H9 (cell line): Measurements from ENCODE around the gene SULF2. TPM values are rescaled to one million over a fixed set of nuclear protein-coding genes. Genes with fewer than 3 reads are reported as not detected.

Experiments
- DNase-seq: peaks from one replicate; pipeline ENCODE4 v3.0.0-alpha.2; 2017
- H2AFZ ChIP-seq: one replicate; pipeline ENCODE4 v1.6.1; 2013; ENCODE audit warnings: mild to moderate bottlenecking, low read length, control low read depth, moderate library complexity
- H2AK5ac ChIP-seq: 2 replicates; pipeline ENCODE4 v1.6.1; 2013; ENCODE audit warnings: low read length, control low read depth, mixed read lengths; ENCODE audit not compliant: insufficient read length
- H2BK120ac ChIP-seq: one replicate; pipeline ENCODE4 v1.6.1; 2013; ENCODE audit warnings: low read depth, mild to moderate bottlenecking, low read length, control low read depth, inconsistent platforms; ENCODE audit not compliant: poor library complexity, severe bottlenecking
- H2BK12ac ChIP-seq: 2 replicates; pipeline ENCODE4 v1.6.1; 2013; ENCODE audit warnings: low read length, control low read depth, mixed read lengths, low read depth; ENCODE audit not compliant: insufficient read length
- H2BK15ac ChIP-seq: 2 replicates; pipeline ENCODE4 v1.6.1; 2013; ENCODE audit warnings: low read depth, low read length, control low read depth
- H2BK20ac ChIP-seq: one replicate; pipeline ENCODE4 v1.6.1; 2013; ENCODE audit warnings: low read depth, mild to moderate bottlenecking, low read length, control low read depth, inconsistent platforms; ENCODE audit not compliant: poor library complexity, severe bottlenecking
- H2BK5ac ChIP-seq: 2 replicates; pipeline ENCODE4 v1.6.1; 2013; ENCODE audit warnings: low read length, control low read depth, mixed read lengths; ENCODE audit not compliant: insufficient read length
- H3K14ac ChIP-seq: 2 replicates; pipeline ENCODE4 v1.6.1; 2013; ENCODE audit warnings: low read length, control low read depth; ENCODE audit not compliant: insufficient read depth
- H3K18ac ChIP-seq: 2 replicates; pipeline ENCODE4 v1.6.1; 2013; ENCODE audit warnings: low read depth, mild to moderate bottlenecking, mixed read lengths, low read length, control low read depth; ENCODE audit not compliant: insufficient read length
- H3K23ac ChIP-seq: 2 replicates; pipeline ENCODE4 v1.6.1; 2013; ENCODE audit warnings: low read length, control low read depth, mixed read lengths, low read depth; ENCODE audit not compliant: insufficient read length
- H3K23me2 ChIP-seq: 2 replicates; pipeline ENCODE4 v1.6.1; 2013; ENCODE audit warnings: low read depth, mild to moderate bottlenecking, mixed read lengths, low read length, control low read depth; ENCODE audit not compliant: insufficient read length, poor library complexity, severe bottlenecking
- H3K27ac ChIP-seq: 2 replicates; pipeline ENCODE4 v1.5.1; 2013; ENCODE audit warnings: low read length, control low read depth, mixed read lengths, low read depth; ENCODE audit not compliant: insufficient read length
- H3K27me3 ChIP-seq: 2 replicates; pipeline ENCODE4 v1.6.1; 2013; ENCODE audit warnings: low read length, control low read depth, inconsistent platforms; ENCODE audit not compliant: insufficient read depth
- H3K4ac ChIP-seq: 2 replicates; pipeline ENCODE4 v1.6.1; 2013; ENCODE audit warnings: low read depth, mild to moderate bottlenecking, control low read depth, inconsistent platforms, low read length, moderate library complexity
- H3K4me1 ChIP-seq: 2 replicates; pipeline ENCODE4 v1.6.1; 2013; ENCODE audit warnings: low read length, control low read depth, inconsistent platforms; ENCODE audit not compliant: insufficient read depth
- H3K4me2 ChIP-seq: 2 replicates; pipeline ENCODE4 v1.6.1; 2013; ENCODE audit warnings: low read length, control low read depth, mixed read lengths; ENCODE audit not compliant: insufficient read length, insufficient read depth
- H3K56ac ChIP-seq: 2 replicates; pipeline ENCODE4 v1.6.1; 2013; ENCODE audit warnings: low read depth, mild to moderate bottlenecking, mixed read lengths, low read length, control low read depth; ENCODE audit not compliant: insufficient read length
- H3K79me1 ChIP-seq: 2 replicates; pipeline ENCODE4 v1.6.1; 2013; ENCODE audit warnings: low read depth, mild to moderate bottlenecking, moderate library complexity, low read length, control low read depth, inconsistent platforms; ENCODE audit not compliant: insufficient read depth, poor library complexity, severe bottlenecking
- H3K79me2 ChIP-seq: 2 replicates; pipeline ENCODE4 v1.6.1; 2013; ENCODE audit warnings: low read length, control low read depth, inconsistent platforms; ENCODE audit not compliant: insufficient read depth
- H3K9ac ChIP-seq: 2 replicates; pipeline ENCODE4 v1.6.1; 2013; ENCODE audit warnings: low read length, control low read depth, mixed read lengths; ENCODE audit not compliant: insufficient read length; ENCODE audit errors: extremely low read depth
- H3K9me3 ChIP-seq: one replicate; pipeline ENCODE4 v1.6.1; 2013; ENCODE audit warnings: low read depth, low read length, inconsistent platforms; ENCODE audit not compliant: control insufficient read depth
- H3T11ph ChIP-seq: one replicate; pipeline ENCODE4 v1.6.1; 2013; ENCODE audit warnings: mild to moderate bottlenecking, low read length, control low read depth, inconsistent platforms
- H4K20me1 ChIP-seq: one replicate; pipeline ENCODE4 v1.6.1; 2013; ENCODE audit not compliant: control insufficient read depth, insufficient read length, insufficient read depth
- H4K5ac ChIP-seq: 2 replicates; pipeline ENCODE4 v1.6.1; 2013; ENCODE audit warnings: low read depth, mild to moderate bottlenecking, mixed read lengths, low read length, control low read depth; ENCODE audit not compliant: insufficient read length
- H4K8ac ChIP-seq: replicated peaks from 2 replicates; pipeline ENCODE4 v1.6.1; 2013; ENCODE audit warnings: low read length, control low read depth, mixed read lengths, low read depth; ENCODE audit not compliant: insufficient read length
- H4K91ac ChIP-seq: 2 replicates; pipeline ENCODE4 v1.6.1; 2013; ENCODE audit warnings: low read depth, mild to moderate bottlenecking, moderate library complexity, mixed read lengths, low read length, control low read depth; ENCODE audit not compliant: insufficient read length
- H3K27ac Mint-ChIP-seq, 3 experiments: 2 replicates in 2 of 3; 3 replicates in 1 of 3; pipeline ENCODE4 v1.8.0; 2020 to 2021; ENCODE audit warnings: mixed read lengths in 3 of 3, mild to moderate bottlenecking in 1 of 3, moderate library complexity in 1 of 3
- H3K27me3 Mint-ChIP-seq: 2 replicates; pipeline ENCODE4 v1.8.0; 2021; ENCODE audit warnings: low read depth, mild to moderate bottlenecking, moderate library complexity, mixed read lengths
- H3K36me3 Mint-ChIP-seq, 3 experiments: 2 replicates in 2 of 3; 3 replicates in 1 of 3; pipeline ENCODE4 v1.8.0; 2020 to 2021; ENCODE audit warnings: low read depth in 3 of 3, mixed read lengths in 3 of 3; ENCODE audit not compliant: insufficient read depth in 1 of 3
- H3K4me1 Mint-ChIP-seq, 2 experiments: 2 replicates each; pipeline ENCODE4 v1.8.0; 2020; ENCODE audit warnings: mixed read lengths in 2 of 2
- H3K4me3 Mint-ChIP-seq, 2 experiments: 2 replicates in 1 of 2; 3 replicates in 1 of 2; pipeline ENCODE4 v1.8.0; 2020 to 2021; ENCODE audit warnings: mild to moderate bottlenecking in 2 of 2, mixed read lengths in 2 of 2, moderate library complexity in 1 of 2
- H3K9me3 Mint-ChIP-seq, 2 experiments: 2 replicates in 1 of 2; 3 replicates in 1 of 2; pipeline ENCODE4 v1.8.0; 2020; ENCODE audit warnings: mild to moderate bottlenecking in 2 of 2, mixed read lengths in 2 of 2, moderate library complexity in 1 of 2
- WGBS: extraction: QIAGEN DNeasy Blood & Tissue Kit; methylation state at CpG from one replicate; pipeline ENCODE4 v1.1.7; 2013; ENCODE audit warnings: missing lambda C conversion rate, low lambda C conversion rate, mixed read lengths; ENCODE audit not compliant: insufficient read length; ENCODE audit errors: extremely low coverage; 5-methylcytosine and 5-hydroxymethylcytosine counted together
- total RNA-seq: library from RNA; stranded (reverse); gene quantifications from 2 replicates; pipeline ENCODE4 v1.2.1, GENCODE V29; 2021
- TF ChIP-seq, protein P1 (sequence below): fragments of 200-600 bp; sonication (generic); conservative IDR thresholded peaks from 3 replicates; pipeline ENCODE4 v1.8.0; 2021; ENCODE audit warnings: antibody characterized with exemption, mild to moderate bottlenecking

SULF2 gene
- total RNA-seq, 1 experiment from 2014 or later: 31.2 TPM

GRCh38 chr20:47782076-47782475 lies 3.2 kb downstream of the SULF2 start:
- Histone ChIP-seq H3K4ac (no peak overlapping the region), H3K27ac (no peak overlapping the region), H3K9me3 (no peaks in the 10 kb centered on the region), H3T11ph (no peak overlapping the region), H2BK20ac (no peak overlapping the region), H4K8ac (no peak overlapping the region), H4K91ac (no peak overlapping the region), H3K56ac (no peak overlapping the region), H4K5ac (no peak overlapping the region), H2BK15ac (no peak overlapping the region), H3K23me2 (peaks cover 10% of the 10 kb centered on the region), H2AFZ (no peak overlapping the region), H4K20me1 (peaks cover 4% of the 10 kb centered on the region), H2BK120ac (no peak overlapping the region), H3K18ac (no peak overlapping the region), H2BK5ac (no peak overlapping the region), H3K14ac (no peak overlapping the region), H2AK5ac (no peak overlapping the region), H3K9ac (no peak overlapping the region), H3K79me1 (no peaks in the 10 kb centered on the region), H3K23ac (no peak overlapping the region), H2BK12ac (no peak overlapping the region), H3K79me2 (no peaks in the 10 kb centered on the region), H3K27me3 (peaks cover 13% of the 10 kb centered on the region; the same call in 1 of the 2 replicates), H3K4me1 (peaks cover 3% of the 10 kb centered on the region; the same call in 1 of the 2 replicates), H3K4me2 (no peak overlapping the region)
- peaks cover 18 to 23% of the 10 kb centered on the region in 2 experiments for H3K4me1 Mint-ChIP-seq
- WGBS: no CpG with 5 or more reads among the region's 7 CpGs
- no peaks in the 10 kb centered on the region; a peak in 1 of 5 replicates for H3K9me3 Mint-ChIP-seq
- H3K4me3 Mint-ChIP-seq: no peak overlapping the region
- TF ChIP-seq, protein P1, sequence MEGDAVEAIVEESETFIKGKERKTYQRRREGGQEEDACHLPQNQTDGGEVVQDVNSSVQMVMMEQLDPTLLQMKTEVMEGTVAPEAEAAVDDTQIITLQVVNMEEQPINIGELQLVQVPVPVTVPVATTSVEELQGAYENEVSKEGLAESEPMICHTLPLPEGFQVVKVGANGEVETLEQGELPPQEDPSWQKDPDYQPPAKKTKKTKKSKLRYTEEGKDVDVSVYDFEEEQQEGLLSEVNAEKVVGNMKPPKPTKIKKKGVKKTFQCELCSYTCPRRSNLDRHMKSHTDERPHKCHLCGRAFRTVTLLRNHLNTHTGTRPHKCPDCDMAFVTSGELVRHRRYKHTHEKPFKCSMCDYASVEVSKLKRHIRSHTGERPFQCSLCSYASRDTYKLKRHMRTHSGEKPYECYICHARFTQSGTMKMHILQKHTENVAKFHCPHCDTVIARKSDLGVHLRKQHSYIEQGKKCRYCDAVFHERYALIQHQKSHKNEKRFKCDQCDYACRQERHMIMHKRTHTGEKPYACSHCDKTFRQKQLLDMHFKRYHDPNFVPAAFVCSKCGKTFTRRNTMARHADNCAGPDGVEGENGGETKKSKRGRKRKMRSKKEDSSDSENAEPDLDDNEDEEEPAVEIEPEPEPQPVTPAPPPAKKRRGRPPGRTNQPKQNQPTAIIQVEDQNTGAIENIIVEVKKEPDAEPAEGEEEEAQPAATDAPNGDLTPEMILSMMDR: no peak
- DNase-seq: no peak
- H3K27ac Mint-ChIP-seq: no peak overlapping the region
- H3K36me3 Mint-ChIP-seq: peaks cover 0 to 2% (median 0%) of the 10 kb centered on the region in 3 experiments; a peak in 3 of 7 replicates
- peaks cover 32% of the 10 kb centered on the region for H3K27me3 Mint-ChIP-seq
